Measurements from ENCODE around the gene ADAMTS5. TPM values are rescaled to one million over a fixed set of nuclear protein-coding genes. Genes with fewer than 3 reads are reported as not detected.

ADAMTS5 gene
- total and polyA plus RNA-seq, 9 of the 15 experiments (the other 6 are each of a cell fraction or from before 2014, with no cell fraction given) = not detected

GRCh38 chr21:26956813-26957212 is 10.1 kb downstream of the ADAMTS5 start:
- in situ Hi-C loops (cut with MboI) = no loop called here
- FAIRE-seq = no peak
- Histone ChIP-seq H3K4me1 (replicated peaks in 1 of 2; ENCODE audit: control insufficient read depth in 2 of 2, insufficient read depth in 2 of 2, low read length in 2 of 2) (no peaks in the 10 kb centered on the region), H4K20me1 (replicated peaks; ENCODE audit: control insufficient read depth, insufficient read depth, low read length) (no peaks in the 10 kb centered on the region), H3K9me3 (replicated peaks; ENCODE audit: control insufficient read depth, insufficient read depth, low read depth, low read length) (no peaks in the 10 kb centered on the region; the same call in 1 of the 2 replicates), H3K36me3 (ENCODE audit: control insufficient read depth, insufficient read depth, low read length) (no peaks in the 10 kb centered on the region), H3K9ac (ENCODE audit: insufficient read depth in 1 of 2, low read depth in 2 of 2, low read length in 2 of 2) (no peak overlapping the region), H3K27ac (ENCODE audit: extremely low read depth, low read depth, low read length) (no peak overlapping the region), H3K27me3 (ENCODE audit: control insufficient read depth in 2 of 2, insufficient read depth in 2 of 2, low read length in 2 of 2) (no peaks in the 10 kb centered on the region), H3K4me2 (ENCODE audit: insufficient read depth, low read length) (no peak overlapping the region), H2AFZ (ENCODE audit: low read depth, low read length) (no peak overlapping the region), H3K79me2 (ENCODE audit: control insufficient read depth, insufficient read depth, low read length) (no peaks in the 10 kb centered on the region), H3K9me1 (ENCODE audit: control insufficient read depth, insufficient read depth, low read length) (no peaks in the 10 kb centered on the region), H3K4me3 (no peak overlapping the region)
- DNase-seq (ENCODE audit: extremely low read depth in 1 of 4, low spot score in 3 of 4) = no peak
- intact Hi-C loops (cut with micrococcal nuclease) = no loop called here
- WGBS (ENCODE audit: insufficient coverage, low coverage, missing lambda C conversion rate) = 5% methylated on average over 3 of the region's 3 CpGs
- no TSS peak for BruUV-seq (replicated peaks)
- no peak for TF ChIP-seq NUFIP1 (IDR thresholded peaks at IDR 0.05; ENCODE audit: partially characterized antibody)
- TF ChIP-seq THRAP3 (IDR thresholded peaks at IDR 0.05; ENCODE audit: borderline replicate concordance) = no peak
- TF ChIP-seq, protein P1, sequence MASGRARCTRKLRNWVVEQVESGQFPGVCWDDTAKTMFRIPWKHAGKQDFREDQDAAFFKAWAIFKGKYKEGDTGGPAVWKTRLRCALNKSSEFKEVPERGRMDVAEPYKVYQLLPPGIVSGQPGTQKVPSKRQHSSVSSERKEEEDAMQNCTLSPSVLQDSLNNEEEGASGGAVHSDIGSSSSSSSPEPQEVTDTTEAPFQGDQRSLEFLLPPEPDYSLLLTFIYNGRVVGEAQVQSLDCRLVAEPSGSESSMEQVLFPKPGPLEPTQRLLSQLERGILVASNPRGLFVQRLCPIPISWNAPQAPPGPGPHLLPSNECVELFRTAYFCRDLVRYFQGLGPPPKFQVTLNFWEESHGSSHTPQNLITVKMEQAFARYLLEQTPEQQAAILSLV (tag; IDR thresholded peaks at IDR 0.05) = no peak
- TF ChIP-seq CCNT2 (IDR thresholded peaks at IDR 0.05; ENCODE audit: borderline replicate concordance, extremely low read depth, insufficient read length, low read depth, low read length) = no peak
- no peak for TF ChIP-seq NFE2L1 (tag; IDR thresholded peaks at IDR 0.05; ENCODE audit: borderline replicate concordance, low read depth)
- no peak for TF ChIP-seq GABPB2 (CRISPR knock-in tag; conservative IDR thresholded peaks at IDR 0.05)
- ATAC-seq = no peak
- ChIA-PET POLR2A (no interaction called here), CTCF (ENCODE audit: low intra/inter-chr PET ratio) (no interaction called here)

Data from K562 (cell line).